Neural cell (in vitro differentiated cells): ENCODE results near the gene DIDO1.

Source experiments
- CTCF ChIP-seq: fragments of 450-650 bp; IDR thresholded peaks from 2 replicates; pipeline ENCODE4 v1.5.1; 2014; ENCODE audit warnings: antibody characterized with exemption, mild to moderate bottlenecking, moderate library complexity; ENCODE audit not compliant: poor library complexity, severe bottlenecking
- EP300 ChIP-seq: fragments of 450-650 bp; conservative IDR thresholded peaks from 2 replicates; pipeline ENCODE4 v1.6.1; 2014; ENCODE audit warnings: antibody characterized with exemption, mild to moderate bottlenecking, moderate library complexity; ENCODE audit not compliant: poor library complexity, severe bottlenecking
- EZH2 ChIP-seq: fragments of 200-600, 300-800 bp; shearing (Covaris generic), sonication (generic); IDR thresholded peaks from 2 replicates; pipeline ENCODE4 v1.6.1; 2014; ENCODE audit warnings: antibody characterized with exemption, low read length, borderline replicate concordance, mild to moderate bottlenecking; ENCODE audit not compliant: insufficient read depth, poor library complexity, severe bottlenecking
- MXI1 ChIP-seq: fragments of 450-650 bp; conservative IDR thresholded peaks from 2 replicates; pipeline ENCODE4 v1.6.1; 2014; ENCODE audit warnings: antibody characterized with exemption, mild to moderate bottlenecking; ENCODE audit not compliant: poor library complexity, severe bottlenecking
- SMC3 ChIP-seq: fragments of 450-650 bp; conservative IDR thresholded peaks from 2 replicates; pipeline ENCODE4 v1.6.1; 2014; ENCODE audit warnings: antibody characterized with exemption, mild to moderate bottlenecking, moderate library complexity; ENCODE audit not compliant: poor library complexity
- TAF1 ChIP-seq: IDR thresholded peaks from 2 replicates; pipeline ENCODE4 v1.6.1; 2012; ENCODE audit warnings: low read depth

- TF ChIP-seq SMC3 = no peak
- TF ChIP-seq TAF1 = no peak
- TF ChIP-seq EZH2 = no peak
- TF ChIP-seq EP300 = no peak
- TF ChIP-seq MXI1 = no peak
- TF ChIP-seq CTCF = no peak
These were observed 46.8 kb upstream of the DIDO1 start for GRCh38 chr20:62972845-62973745.
